T-helper 17 cell (primary cell): ENCODE results near the gene C20orf141. TPM values are rescaled to one million over a fixed set of nuclear protein-coding genes. Genes with fewer than 3 reads are reported as not detected.
"Not testable (repeated sequence)": the region's sequence is repeated elsewhere in the genome, so short reads cannot be mapped to it uniquely, and the experiment has no call there.

Source experiments
- ATAC-seq: fragments of 150-1000 bp; cut with Tn5 transposase; 2 replicates; pipeline ENCODE4 v1.10.0; 2021; ENCODE audit warnings: mild to moderate bottlenecking, moderate library complexity
- DNase-seq, 3 donors: peaks; one replicate each; pipeline versions ENCODE4 v3.0.0 to v3.0.0-alpha.2; 2020 to 2021
- H3K9me3 ChIP-seq: one replicate; pipeline ENCODE4 v1.7.0; 2013; ENCODE audit warnings: low read length, mild to moderate bottlenecking; ENCODE audit not compliant: control insufficient read depth, poor library complexity, severe bottlenecking
- H3K27ac Mint-ChIP-seq: one replicate; pipeline ENCODE4 v1.8.0; 2022; ENCODE audit warnings: mild to moderate bottlenecking, moderate library complexity, mixed read lengths
- H3K27me3 Mint-ChIP-seq: one replicate; pipeline ENCODE4 v1.8.0; 2022; ENCODE audit warnings: mixed read lengths
- H3K36me3 Mint-ChIP-seq: one replicate; pipeline ENCODE4 v1.8.0; 2022; ENCODE audit warnings: low read depth, mixed read lengths
- H3K4me1 Mint-ChIP-seq: one replicate; pipeline ENCODE4 v1.8.0; 2022; ENCODE audit warnings: mild to moderate bottlenecking, mixed read lengths
- H3K4me3 Mint-ChIP-seq: one replicate; pipeline ENCODE4 v1.8.0; 2022; ENCODE audit warnings: mild to moderate bottlenecking, moderate library complexity, mixed read lengths
- total RNA-seq, 4 donors: library from RNA in 2 of 4; stranded (reverse) in 2 of 4; gene quantifications; one replicate each; pipeline ENCODE4 v1.2.3 and lab custom pipeline; 2022 to 2026

The C20orf141 gene
- total RNA-seq, 2 donors from 2014 or later, result not detected

DNA sequence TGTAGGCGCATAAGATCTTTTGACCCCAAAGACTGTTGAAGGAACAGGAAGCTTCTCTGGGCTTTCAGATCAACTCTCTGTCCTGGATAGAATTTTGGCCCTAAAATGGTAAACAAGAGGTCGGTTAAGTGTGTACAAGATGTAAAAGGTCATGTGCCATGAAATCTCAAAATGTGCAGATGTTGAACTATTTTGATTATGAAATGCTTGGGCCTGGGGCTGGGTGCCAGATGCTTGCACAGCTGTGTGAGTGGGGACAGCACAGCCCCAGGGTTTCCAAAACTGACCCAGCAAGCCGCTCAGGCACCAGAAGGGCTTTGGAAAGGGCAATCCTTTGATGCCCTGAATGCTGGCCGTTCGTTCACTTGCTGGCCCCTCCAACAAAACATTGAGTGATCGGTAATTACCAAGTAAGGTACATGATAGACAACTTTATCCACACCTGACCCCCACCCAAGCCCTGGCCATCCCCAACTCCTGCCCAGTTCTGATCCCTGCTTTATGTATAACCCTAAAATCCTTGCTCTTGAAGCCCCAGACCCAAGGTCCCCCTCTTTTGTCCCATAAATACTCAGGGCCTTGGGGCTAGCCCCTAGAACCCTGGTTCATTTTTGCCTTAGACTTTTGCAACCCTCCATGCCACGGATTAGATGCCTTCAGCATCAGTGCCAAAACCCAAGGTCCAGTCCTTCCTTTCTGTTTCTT lies 3.3 kb downstream of the C20orf141 start:
- H3K4me1 Mint-ChIP-seq, result peaks cover 20% of the 10 kb centered on the region
- H3K36me3 Mint-ChIP-seq, result peaks cover 4% of the 10 kb centered on the region
- no peak for DNase-seq
- H3K27me3 Mint-ChIP-seq, result peaks cover 27% of the 10 kb centered on the region
- no peaks in the 10 kb centered on the region for H3K9me3 ChIP-seq
- peak overlapping the region; percentile 5 for H3K27ac Mint-ChIP-seq
- ATAC-seq, result no peak
- H3K4me3 Mint-ChIP-seq, result no peak overlapping the region

DNA sequence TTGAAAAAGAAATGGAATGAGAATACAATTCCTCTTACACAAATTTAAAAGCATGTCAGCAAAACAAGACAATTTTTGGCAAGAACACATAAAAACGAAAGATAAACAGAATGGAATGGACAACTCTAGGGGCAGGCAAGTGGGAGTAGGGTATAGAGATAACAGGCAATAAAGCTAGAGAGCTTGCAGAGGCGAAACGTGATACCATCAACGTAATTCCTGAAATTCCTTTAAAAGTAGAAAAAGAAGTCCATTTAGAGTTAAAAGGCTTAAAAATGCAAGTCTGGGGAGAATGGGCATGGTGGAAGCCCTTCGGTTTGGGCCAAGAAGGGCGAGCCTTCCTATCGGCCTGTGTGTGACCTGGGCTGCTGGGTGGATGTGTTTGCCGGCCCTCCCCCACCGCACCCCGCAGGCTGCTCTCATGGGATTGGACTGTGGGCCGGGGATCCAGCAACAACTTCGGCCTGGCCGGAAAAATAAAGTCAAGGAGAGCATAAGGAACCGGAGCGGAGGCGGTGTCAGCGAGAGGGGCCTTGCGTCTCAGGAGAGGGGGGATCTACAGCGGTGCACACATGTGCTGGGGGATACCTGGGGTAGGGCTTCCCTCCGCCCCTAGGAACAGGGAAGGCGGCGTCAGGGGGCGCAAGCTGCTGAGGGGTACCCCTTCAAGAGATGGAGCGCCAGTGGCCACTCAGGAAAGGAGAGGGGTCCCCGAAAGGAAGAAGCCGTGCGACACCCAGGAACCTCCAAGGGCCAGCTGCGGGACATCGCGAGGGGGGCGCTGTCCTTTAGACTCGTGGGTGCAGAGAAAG lies 5.5 kb downstream of the C20orf141 start:
- Mint-ChIP-seq H3K27ac (peak overlapping the region; percentile 32), H3K4me1 (peaks cover 20% of the 10 kb centered on the region), H3K4me3 (peak overlapping the region; percentile 63), H3K27me3 (peaks cover 14% of the 10 kb centered on the region), H3K36me3 (peaks cover 4% of the 10 kb centered on the region)
- DNase-seq (no peak), ATAC-seq (no peak)
- no peaks in the 10 kb centered on the region for H3K9me3 ChIP-seq

DNA sequence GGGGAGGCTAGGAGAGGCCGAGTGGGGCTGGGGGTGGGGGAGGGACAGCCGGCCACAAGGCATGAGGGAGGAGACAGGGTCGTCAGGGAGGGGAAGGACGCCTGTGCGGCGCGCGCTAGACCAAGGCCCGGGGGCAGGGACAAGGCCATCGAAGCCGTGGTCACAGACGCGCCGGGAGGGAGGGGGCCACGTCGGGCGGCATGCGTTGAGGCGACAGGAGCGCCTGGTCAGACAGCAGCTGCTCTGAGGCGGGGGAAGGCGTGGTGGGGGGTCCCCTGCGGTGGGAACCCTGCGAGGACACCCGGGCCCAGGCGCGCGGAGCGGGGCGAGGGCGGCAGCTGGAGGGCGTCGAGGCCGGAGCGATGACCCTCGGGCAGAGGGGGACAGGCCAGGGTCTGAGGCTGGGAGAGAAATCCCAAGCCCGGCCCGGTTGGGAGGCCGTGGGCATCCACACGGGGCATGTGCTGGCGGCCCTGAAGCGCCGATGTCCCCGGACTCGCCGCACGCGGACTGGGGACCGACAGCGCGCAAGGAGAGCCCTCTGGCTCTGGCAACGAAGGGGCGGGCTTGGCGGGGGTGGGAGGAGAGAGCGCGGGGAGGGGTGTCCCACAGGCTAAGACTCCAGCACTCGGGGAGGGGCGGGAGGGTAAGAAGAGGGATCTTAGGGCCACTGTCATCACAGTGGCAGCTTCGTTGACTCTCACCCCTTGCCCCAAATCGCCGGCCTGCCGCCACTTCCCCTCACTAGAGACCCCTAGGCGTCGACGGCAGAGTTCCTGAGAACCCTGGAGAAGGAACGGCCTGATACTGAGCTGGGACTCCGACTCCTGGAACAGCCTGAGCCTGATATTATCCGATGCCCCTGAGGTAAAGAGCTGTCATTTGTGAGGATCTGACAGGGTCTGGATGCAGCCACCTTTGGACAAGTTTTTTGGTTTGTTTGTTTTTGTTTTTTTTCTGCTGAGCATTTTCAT lies 6.4 kb downstream of the C20orf141 start:
- no peaks in the 10 kb centered on the region for H3K9me3 ChIP-seq
- Mint-ChIP-seq H3K4me1 (peaks cover 24% of the 10 kb centered on the region), H3K27ac (no peak overlapping the region), H3K36me3 (peaks cover 4% of the 10 kb centered on the region), H3K4me3 (peak overlapping the region; percentile 89), H3K27me3 (peaks cover 14% of the 10 kb centered on the region)
- no peak for DNase-seq
- ATAC-seq, result no peak

DNA sequence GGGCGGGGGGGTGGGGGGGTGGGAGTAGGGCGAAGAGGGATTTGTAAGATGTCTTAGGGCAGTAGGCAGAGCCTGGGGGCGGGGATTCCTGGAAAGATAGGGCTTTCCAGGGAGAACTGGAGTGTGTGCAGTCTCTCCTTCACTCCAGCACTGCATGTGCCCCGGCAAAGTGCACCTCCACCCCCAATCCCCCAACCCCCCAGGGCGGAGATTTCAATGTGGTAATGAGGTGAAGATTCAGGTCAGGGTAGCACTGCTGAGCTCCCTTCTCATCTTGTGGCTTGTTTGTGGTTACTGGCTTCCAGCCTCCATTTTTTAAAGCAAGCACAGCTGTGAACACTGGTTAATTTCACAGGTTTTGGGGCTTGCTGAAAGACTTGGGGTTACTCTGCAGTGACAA lies 7.3 kb downstream of the C20orf141 start:
- peak in 2 of 3 donors; percentile 29 to 38 for DNase-seq
- peaks cover 4% of the 10 kb centered on the region for H3K36me3 Mint-ChIP-seq
- no peak overlapping the region for H3K27ac Mint-ChIP-seq
- H3K4me3 Mint-ChIP-seq, result peak overlapping the region; percentile 89
- peaks cover 21% of the 10 kb centered on the region for H3K27me3 Mint-ChIP-seq
- peaks cover 30% of the 10 kb centered on the region for H3K4me1 Mint-ChIP-seq
- H3K9me3 ChIP-seq, result no peaks in the 10 kb centered on the region
- ATAC-seq, result peak; percentile 97

DNA sequence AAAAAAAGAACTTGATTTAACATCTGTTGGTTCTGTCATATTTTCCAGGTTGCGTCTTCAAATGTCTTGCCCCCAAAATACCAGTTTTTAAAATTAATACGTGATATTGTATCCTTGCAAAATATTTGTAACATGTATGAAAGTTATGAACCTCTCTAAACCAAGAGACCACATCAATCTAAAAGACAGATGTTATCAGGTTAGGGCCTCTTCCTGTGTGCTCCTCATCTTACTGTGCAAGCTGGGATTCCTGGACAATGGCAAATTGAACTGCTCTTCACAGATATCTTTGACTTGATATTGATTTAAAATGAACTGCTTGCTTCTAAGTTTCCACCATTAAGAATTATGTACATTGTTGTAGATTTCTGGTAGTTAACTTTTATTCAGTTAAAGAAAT lies 11.0 kb downstream of the C20orf141 start:
- H3K36me3 Mint-ChIP-seq, result peaks cover 2% of the 10 kb centered on the region
- H3K4me3 Mint-ChIP-seq, result peak overlapping the region; percentile 70
- H3K9me3 ChIP-seq, result no peaks in the 10 kb centered on the region
- ATAC-seq (no peak), DNase-seq (no peak)
- peaks cover 27% of the 10 kb centered on the region for H3K4me1 Mint-ChIP-seq
- H3K27ac Mint-ChIP-seq, result no peak overlapping the region
- H3K27me3 Mint-ChIP-seq, result peaks cover 17% of the 10 kb centered on the region

DNA sequence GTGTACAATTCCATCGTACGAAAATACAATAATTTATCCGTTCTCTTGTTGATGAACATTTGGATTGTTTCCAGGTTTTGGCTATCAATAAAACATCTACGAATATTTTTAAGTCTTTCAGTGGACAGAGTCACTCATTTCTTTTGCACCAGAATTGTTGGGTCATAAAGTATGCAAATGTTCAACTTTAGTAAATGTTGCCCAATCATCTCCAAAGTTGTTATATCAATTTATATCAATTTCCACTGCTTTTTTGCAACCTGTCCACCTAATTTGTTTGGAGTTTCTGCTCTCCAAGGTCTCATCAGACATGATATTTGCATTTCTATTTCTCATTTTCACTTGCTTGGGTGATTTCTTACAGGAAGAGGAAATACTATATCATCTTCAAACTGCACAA lies 11.9 kb downstream of the C20orf141 start:
- H3K4me3 Mint-ChIP-seq, result no peak overlapping the region
- no peak overlapping the region for H3K27ac Mint-ChIP-seq
- H3K4me1 Mint-ChIP-seq, result peaks cover 24% of the 10 kb centered on the region
- no peaks in the 10 kb centered on the region for H3K9me3 ChIP-seq
- H3K36me3 Mint-ChIP-seq, result peaks cover 2% of the 10 kb centered on the region
- H3K27me3 Mint-ChIP-seq, result peaks cover 14% of the 10 kb centered on the region
- ATAC-seq, result no peak
- DNase-seq, result no peak

DNA sequence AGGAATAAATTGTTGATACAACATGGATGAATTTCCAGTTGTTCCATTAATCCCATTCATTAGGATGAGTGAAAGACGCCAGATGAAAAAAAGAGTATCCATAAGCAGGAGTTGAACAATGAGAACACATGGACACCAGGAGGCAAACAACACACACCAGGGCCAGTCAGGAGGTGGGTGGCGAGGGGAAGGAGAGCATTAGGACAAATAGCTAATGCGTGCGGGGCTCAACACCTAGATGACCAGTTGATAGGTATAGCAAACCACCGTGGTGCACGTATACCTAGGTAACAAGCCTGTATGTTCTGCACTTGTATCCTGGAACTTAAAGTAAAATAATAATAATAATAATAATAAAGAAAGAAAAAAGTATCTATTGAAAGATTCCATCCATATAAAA lies 14.6 kb downstream of the C20orf141 start:
- Mint-ChIP-seq H3K36me3 (peaks cover 2% of the 10 kb centered on the region), H3K27me3 (peaks cover 12% of the 10 kb centered on the region), H3K4me3 (no peak overlapping the region), H3K27ac (no peak overlapping the region), H3K4me1 (peaks cover 24% of the 10 kb centered on the region)
- DNase-seq (no peak), ATAC-seq (no peak)
- H3K9me3 ChIP-seq, result no peaks in the 10 kb centered on the region

DNA sequence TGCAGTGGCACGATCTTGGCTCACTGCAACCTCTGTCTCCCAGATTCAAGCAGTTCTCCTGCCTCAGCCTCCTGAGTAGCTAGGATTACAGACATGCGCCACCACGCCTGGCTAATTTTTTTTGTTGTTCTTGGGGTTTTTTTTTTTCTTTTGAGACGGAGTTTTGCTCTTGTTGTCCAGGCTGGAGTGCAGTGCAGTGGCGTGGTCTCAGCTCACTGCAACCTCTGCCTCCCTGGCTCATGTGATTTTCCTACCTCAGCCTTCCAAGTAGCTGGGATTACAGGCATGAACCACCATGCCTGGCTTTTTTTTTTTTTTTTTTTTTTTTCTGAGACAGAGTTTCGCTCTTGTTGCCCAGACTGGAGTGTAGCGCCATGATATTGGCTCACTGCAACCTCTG lies 16.4 kb downstream of the C20orf141 start:
- H3K27ac Mint-ChIP-seq, H3K4me3 Mint-ChIP-seq, H3K9me3 ChIP-seq, DNase-seq, ATAC-seq, H3K36me3 Mint-ChIP-seq: not testable (repeated sequence)
- H3K4me1 Mint-ChIP-seq, result peaks cover 17% of the 10 kb centered on the region
- peaks cover 12% of the 10 kb centered on the region for H3K27me3 Mint-ChIP-seq

DNA sequence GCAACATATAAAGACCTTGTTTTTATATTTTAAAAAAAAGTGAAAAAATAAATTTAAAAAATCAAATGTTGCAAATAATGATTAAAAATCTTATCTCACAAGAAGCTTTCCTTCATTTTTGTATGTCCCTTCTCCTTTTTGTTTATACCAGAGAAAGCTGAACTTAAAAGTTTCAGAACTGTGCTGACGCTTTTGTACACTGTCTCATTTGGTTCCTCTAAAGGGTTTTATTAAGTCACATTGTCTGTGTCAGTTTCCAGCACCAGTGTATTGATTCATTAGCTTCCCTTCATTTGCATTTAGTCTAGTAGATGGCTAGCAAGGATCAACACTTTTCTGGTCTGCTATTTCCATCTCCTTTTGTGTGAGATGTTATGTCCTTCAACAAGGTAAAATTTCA lies 19.0 kb downstream of the C20orf141 start:
- DNase-seq (no peak), ATAC-seq (no peak)
- H3K4me1 Mint-ChIP-seq, result peaks cover 18% of the 10 kb centered on the region
- no peak overlapping the region for H3K27ac Mint-ChIP-seq
- no peak overlapping the region for H3K4me3 Mint-ChIP-seq
- peaks cover 7% of the 10 kb centered on the region for H3K36me3 Mint-ChIP-seq
- H3K9me3 ChIP-seq, result no peaks in the 10 kb centered on the region
- H3K27me3 Mint-ChIP-seq, result no peaks in the 10 kb centered on the region

DNA sequence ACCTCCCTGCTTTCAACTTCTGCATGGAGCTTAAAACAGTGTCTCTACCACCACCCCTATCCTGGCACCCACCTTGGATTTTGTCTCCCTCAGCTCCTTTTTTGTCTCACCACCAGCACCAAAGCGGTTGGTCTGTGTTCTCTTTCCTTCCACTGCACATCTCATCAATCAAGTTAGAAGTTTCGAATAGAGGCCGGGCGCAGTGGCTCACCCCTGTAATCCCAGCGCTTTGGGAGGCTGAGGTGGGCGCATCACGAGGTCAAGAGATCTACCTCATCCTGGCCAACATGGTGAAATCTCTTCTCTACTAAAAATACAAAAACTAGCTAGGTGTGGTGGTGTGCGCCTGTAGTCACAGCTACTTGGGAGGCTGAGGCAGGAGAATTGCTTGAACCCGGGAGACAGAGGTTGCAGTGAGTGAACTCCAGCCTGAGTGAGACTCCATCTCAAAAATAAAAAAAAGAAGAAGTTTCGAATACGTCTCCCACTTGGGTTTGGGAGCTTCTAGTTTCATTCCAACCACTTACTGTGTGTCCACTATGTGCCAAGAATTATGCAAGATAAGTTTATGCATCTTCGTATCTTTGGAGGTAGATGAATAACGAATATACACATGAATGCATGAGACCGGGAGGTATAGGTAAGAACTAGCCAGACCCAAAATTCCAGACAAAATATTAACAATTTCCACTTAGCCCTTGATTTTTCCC lies 19.8 kb downstream of the C20orf141 start:
- H3K4me3 Mint-ChIP-seq, result no peak overlapping the region

DNA sequence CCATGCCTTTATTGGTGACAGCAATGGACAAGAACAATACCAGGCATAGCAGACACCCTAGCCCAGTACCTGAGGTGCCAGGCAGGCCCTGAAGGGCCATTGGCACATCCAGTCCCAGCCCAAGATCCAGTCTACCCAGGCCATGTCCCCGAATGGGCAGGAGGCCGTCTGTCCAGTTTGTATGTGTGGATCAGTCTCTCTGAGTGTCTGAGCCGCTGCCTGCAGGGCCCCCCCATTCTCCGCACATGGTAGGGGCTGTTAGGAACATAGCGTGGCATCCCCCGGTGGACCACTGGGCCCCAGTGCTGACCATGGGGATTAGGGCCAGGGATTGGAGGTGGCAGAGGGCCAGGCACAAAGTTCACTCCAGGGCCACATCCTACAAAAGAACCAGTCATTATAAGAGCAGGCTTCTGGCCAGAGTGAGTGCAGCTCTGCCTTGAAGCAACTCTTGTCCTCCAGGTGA lies 20.6 kb downstream of the C20orf141 start:
- no peaks in the 10 kb centered on the region for H3K9me3 ChIP-seq
- H3K4me1 Mint-ChIP-seq, result peaks cover 22% of the 10 kb centered on the region
- DNase-seq (no peak), ATAC-seq (no peak)
- H3K27me3 Mint-ChIP-seq, result no peaks in the 10 kb centered on the region
- no peak overlapping the region for H3K27ac Mint-ChIP-seq
- H3K36me3 Mint-ChIP-seq, result peaks cover 5% of the 10 kb centered on the region
- no peak overlapping the region for H3K4me3 Mint-ChIP-seq

More for the DNA sequence above, 19.8 kb downstream of the C20orf141 start:
- no peak overlapping the region for H3K27ac Mint-ChIP-seq
- no peak for ATAC-seq
- H3K4me1 Mint-ChIP-seq, result peaks cover 21% of the 10 kb centered on the region
- no peak for DNase-seq
- no peaks in the 10 kb centered on the region for H3K9me3 ChIP-seq
- peaks cover 7% of the 10 kb centered on the region for H3K36me3 Mint-ChIP-seq
- no peaks in the 10 kb centered on the region for H3K27me3 Mint-ChIP-seq

DNA sequence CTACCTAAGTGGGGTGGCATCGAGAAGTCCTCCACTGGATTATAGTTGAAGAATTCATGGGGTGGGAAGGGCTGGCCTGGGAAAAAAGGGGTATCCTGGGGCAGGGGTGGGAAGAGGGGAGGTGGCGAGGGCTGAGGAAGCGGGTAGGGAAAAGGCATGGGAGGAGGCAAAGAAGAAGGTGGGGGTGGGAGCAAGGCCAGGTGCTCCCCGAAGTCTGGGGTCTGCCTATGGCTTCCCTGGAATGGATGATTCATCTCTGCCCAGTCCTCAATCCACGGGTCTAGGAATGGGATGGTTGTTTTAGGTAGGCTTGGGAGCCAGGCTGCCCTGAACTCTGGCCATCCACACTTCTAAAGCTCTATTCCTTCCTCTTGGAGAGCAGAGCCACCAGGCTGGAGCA lies 21.2 kb downstream of the C20orf141 start:
- peaks cover 5% of the 10 kb centered on the region for H3K36me3 Mint-ChIP-seq
- H3K27ac Mint-ChIP-seq, result peak overlapping the region; percentile 5
- ATAC-seq, result no peak
- H3K9me3 ChIP-seq, result no peaks in the 10 kb centered on the region
- DNase-seq, result no peak
- H3K4me3 Mint-ChIP-seq, result no peak overlapping the region
- H3K27me3 Mint-ChIP-seq, result no peaks in the 10 kb centered on the region
- peaks cover 22% of the 10 kb centered on the region for H3K4me1 Mint-ChIP-seq
